Urinary bladder (tissue), 4 donors: Measurements from ENCODE around the gene ANTXRL. TPM values are rescaled to one million over a fixed set of nuclear protein-coding genes. Genes with fewer than 3 reads are reported as not detected.
"Not testable (repeated sequence)": the region's sequence is repeated elsewhere in the genome, so short reads cannot be mapped to it uniquely, and the experiment has no call there.

Experiments
- DNase-seq: peaks from one replicate; pipeline ENCODE4 v3.0.0-alpha.2; 2015; ENCODE audit errors: extremely low spot score
- H3K27ac ChIP-seq: one replicate; pipeline ENCODE4 v1.5.1; 2013; ENCODE audit warnings: low read depth, mild to moderate bottlenecking, moderate library complexity
- H3K36me3 ChIP-seq: one replicate; pipeline ENCODE4 v1.6.1; 2013; ENCODE audit warnings: mild to moderate bottlenecking, moderate library complexity; ENCODE audit not compliant: insufficient read depth
- H3K4me1 ChIP-seq: one replicate; pipeline ENCODE4 v1.6.1; 2013; ENCODE audit warnings: mild to moderate bottlenecking, moderate library complexity; ENCODE audit not compliant: insufficient read depth
- H3K4me3 ChIP-seq: one replicate; pipeline ENCODE4 v1.5.1; 2013; ENCODE audit warnings: low read depth, low read length
- WGBS: extraction: QIAGEN DNeasy Blood & Tissue Kit; methylation state at CpG from one replicate; pipeline ENCODE4 v1.1.7; 2013; 5-methylcytosine and 5-hydroxymethylcytosine counted together
- polyA plus RNA-seq: library from polyadenylated mRNA; stranded (reverse); fragments of 200-250 nt; gene quantifications from one replicate; pipeline ENCODE4 v1.2.3, GENCODE V29; 2013
- total RNA-seq: library from RNA; depleted of rRNA; stranded (reverse); fragments of >200 nt; gene quantifications from one replicate; pipeline ENCODE4 v1.2.3, GENCODE V29; 2014
- donor health status: healthy with polysubstance abuse.
- donor health status: healthy.

The ANTXRL gene
- total and polyA plus RNA-seq, 2 donors, result 0.44 TPM; not detected in 1

GRCh38 chr10:46273506-46274477, 13.0 kb upstream of the ANTXRL start:
- DNase-seq, result no peak
- Histone ChIP-seq H3K4me3 (no peak overlapping the region), H3K27ac (no peak overlapping the region), H3K36me3 (no peaks in the 10 kb centered on the region), H3K4me1 (no peaks in the 10 kb centered on the region)
- 81% methylated on average over 9 of the region's 9 CpGs for WGBS

- no peak overlapping the region for H3K27ac ChIP-seq
- no peaks in the 10 kb centered on the region for H3K36me3 ChIP-seq
- WGBS, result 44% methylated on average over 2 of the region's 2 CpGs
- no peaks in the 10 kb centered on the region for H3K4me1 ChIP-seq
- DNase-seq, result no peak
- no peak overlapping the region for H3K4me3 ChIP-seq
Observed at GRCh38 chr10:46277840-46278239, 9.0 kb upstream of the ANTXRL start.

- peak overlapping the region; percentile 46 for H3K4me3 ChIP-seq
- WGBS, result 3% methylated on average over 20 of the region's 20 CpGs
- DNase-seq, H3K4me1 ChIP-seq, H3K36me3 ChIP-seq, H3K27ac ChIP-seq: not testable (repeated sequence)
Observed at GRCh38 chr10:46282421-46282831, 4.4 kb upstream of the ANTXRL start.

- no peak for DNase-seq
- Histone ChIP-seq H3K36me3 (no peaks in the 10 kb centered on the region), H3K27ac (no peak overlapping the region), H3K4me3 (peak overlapping the region; percentile 46), H3K4me1 (peaks cover 1% of the 10 kb centered on the region)
- WGBS, result 11% methylated on average over 43 of the region's 51 CpGs
Observed at GRCh38 chr10:46282842-46283574, 3.8 kb upstream of the ANTXRL start.

DNA sequence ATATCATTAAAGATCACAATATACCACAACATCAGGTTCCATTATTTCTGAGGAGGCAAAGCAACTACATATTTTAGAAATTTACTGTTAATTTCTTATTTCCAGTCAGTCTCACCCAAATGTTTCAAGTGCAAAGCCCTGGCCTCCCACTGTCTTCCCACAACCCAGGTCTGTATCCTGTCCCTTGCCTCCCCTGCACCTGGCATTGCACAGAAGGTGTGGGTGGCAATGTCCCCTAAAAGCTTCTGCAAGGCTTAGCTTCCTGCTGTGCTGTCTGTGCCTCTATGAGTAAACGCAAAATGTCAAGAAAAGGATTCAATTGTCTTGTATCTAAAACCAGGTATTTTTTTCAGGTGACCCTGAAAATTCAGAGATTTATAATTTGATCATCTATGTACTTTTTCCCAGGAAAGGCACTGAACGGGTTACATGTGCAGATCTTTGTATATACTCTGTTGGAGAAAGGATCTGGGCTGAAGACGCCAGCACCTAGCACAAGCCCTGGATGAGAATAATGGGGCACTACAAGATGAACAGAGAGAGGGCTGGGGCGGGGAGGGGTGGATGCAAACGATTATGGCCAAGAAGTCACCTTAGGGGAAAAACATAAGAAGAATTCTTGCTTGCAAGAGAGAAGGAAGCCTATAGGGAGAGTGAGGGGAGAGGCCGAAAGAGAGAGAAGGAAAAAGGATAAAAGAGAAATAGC, 3.1 kb upstream of the ANTXRL start:
- Histone ChIP-seq H3K36me3 (no peaks in the 10 kb centered on the region), H3K4me3 (no peak overlapping the region)
- WGBS, result 65% methylated on average over 6 of the region's 6 CpGs

GRCh38 chr10:46284286-46285229, 2.2 kb upstream of the ANTXRL start:
- Histone ChIP-seq H3K27ac (peak overlapping the region; percentile 71), H3K36me3 (no peaks in the 10 kb centered on the region), H3K4me3 (peak overlapping the region; percentile 70), H3K4me1 (peaks cover 1% of the 10 kb centered on the region)
- DNase-seq, result peak; percentile 45
- WGBS, result 2% methylated on average over 82 of the region's 82 CpGs

More for the DNA sequence above, 3.1 kb upstream of the ANTXRL start:
- H3K4me1 ChIP-seq, result peaks cover 1% of the 10 kb centered on the region
- DNase-seq, result no peak
- no peak overlapping the region for H3K27ac ChIP-seq

GRCh38 chr10:46285300-46285699, 1.5 kb upstream of the ANTXRL start:
- H3K4me3 ChIP-seq, result peak overlapping the region; percentile 70
- 71% methylated on average over 3 of the region's 3 CpGs for WGBS
- DNase-seq, result no peak
- peaks cover 1% of the 10 kb centered on the region for H3K4me1 ChIP-seq
- H3K36me3 ChIP-seq, result no peaks in the 10 kb centered on the region
- no peak overlapping the region for H3K27ac ChIP-seq

DNA sequence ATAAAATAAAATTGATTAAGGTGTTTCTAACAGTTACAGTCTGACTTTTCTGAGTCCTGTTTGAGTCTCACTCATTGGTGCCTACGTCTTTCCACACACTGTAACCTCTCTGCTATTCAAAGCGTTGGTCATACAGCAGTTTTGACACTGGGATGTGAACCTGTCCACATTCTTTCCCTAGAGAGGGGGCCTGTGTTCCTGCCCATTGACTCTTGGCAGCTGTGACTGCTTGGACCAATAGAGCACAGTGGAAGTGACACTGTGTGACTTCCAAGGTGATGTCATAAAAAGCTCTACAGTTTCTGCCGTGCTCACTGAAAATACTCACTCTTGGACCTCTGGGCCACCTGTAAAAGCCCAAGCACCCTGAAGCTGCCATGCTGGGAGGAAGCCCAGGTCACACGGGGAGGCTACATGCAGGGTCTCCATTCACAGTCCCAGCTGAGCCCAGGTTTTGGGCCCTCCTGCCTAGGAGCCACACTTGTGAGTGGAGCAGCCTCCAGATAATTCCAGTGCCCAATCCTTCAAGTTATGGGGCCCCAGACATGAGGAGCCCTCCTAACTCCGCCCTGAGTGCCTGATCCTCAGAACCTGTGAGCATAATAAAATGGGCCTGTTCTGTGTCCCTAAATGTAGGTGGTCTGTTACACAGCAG, 704 bp upstream of the ANTXRL start:
- Histone ChIP-seq H3K4me1 (peaks cover 1% of the 10 kb centered on the region), H3K36me3 (no peaks in the 10 kb centered on the region), H3K27ac (no peak overlapping the region), H3K4me3 (no peak overlapping the region)
- no peak for DNase-seq
- 91% methylated on average over 5 of the region's 5 CpGs for WGBS

- DNase-seq, result no peak
- peaks cover 1% of the 10 kb centered on the region for H3K4me1 ChIP-seq
- H3K36me3 ChIP-seq, result no peaks in the 10 kb centered on the region
- WGBS, result 91% methylated on average over 7 of the region's 7 CpGs
- no peak overlapping the region for H3K27ac ChIP-seq
- H3K4me3 ChIP-seq, result no peak overlapping the region
Observed at GRCh38 chr10:46287846-46288477, 1.2 kb downstream of the ANTXRL start.

GRCh38 chr10:46288601-46289206, 1.9 kb downstream of the ANTXRL start:
- Histone ChIP-seq H3K27ac (no peak overlapping the region), H3K4me3 (no peak overlapping the region), H3K36me3 (no peaks in the 10 kb centered on the region), H3K4me1 (peaks cover 1% of the 10 kb centered on the region)
- WGBS, result 93% methylated on average over 6 of the region's 6 CpGs
- DNase-seq, result no peak

DNA sequence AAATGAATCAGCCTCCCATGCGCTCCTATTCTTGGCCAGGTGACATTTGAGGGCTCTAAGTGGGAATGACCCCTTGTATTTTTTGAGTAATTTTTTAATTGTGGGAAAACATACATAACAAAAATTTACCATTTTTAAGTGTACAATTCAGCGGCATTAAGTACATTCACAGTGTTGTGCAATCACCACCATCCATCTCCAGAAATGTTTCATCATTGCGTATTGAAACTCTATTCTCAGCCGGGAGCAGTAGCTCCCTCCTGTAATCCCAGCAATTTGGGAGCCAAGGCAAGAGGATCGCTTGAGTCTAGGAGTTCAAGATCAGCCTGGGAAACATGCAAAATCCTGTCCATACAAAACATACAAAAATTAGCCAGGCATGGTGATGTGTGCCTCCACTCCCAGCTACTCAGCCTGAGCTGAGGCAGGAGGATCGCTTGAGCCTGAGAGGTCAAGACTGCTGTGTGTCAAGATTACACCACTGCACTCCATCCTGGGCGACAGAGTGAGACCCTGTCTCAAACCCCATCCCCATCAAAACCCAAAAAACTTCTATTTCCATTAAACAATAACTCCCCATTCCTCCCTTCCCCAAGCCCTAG, 2.5 kb downstream of the ANTXRL start:
- Histone ChIP-seq H3K27ac (no peak overlapping the region), H3K4me3 (no peak overlapping the region), H3K4me1 (no peaks in the 10 kb centered on the region), H3K36me3 (no peaks in the 10 kb centered on the region)
- no peak for DNase-seq
- 89% methylated on average over 7 of the region's 7 CpGs for WGBS
